ENCODE data around the gene ELK3. TPM values are rescaled to one million over a fixed set of nuclear protein-coding genes. Genes with fewer than 3 reads are reported as not detected.
A peak's percentile ranks its signal among the peaks of the same experiment; 100 is the strongest.

The ELK3 gene
- total RNA-seq, 1 donor from 2014 or later, result 41.2 TPM

DNA sequence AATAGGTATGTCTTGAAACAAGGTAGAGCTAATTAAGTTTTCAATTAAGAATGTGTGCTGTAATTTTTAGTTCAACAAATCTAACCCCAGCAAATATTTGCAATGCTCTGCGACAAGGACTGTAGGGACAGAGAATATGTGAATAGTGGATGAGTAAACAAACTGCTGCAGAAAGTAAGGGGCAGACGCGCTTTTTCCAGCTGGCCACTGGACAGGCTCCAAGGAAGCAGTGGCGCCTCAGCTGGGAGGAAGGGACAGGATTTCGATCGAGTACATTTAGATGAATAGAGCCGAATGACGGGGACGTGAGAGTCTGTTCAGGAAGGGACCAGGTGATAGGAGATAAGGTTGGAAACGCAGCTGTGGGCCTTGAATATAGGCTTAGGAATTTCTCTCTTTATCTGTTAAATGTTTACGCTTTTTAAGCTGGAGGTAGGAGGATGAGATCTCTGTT is 69.3 kb downstream of the ELK3 start:
- H3K36me3 ChIP-seq, result peaks cover 47% of the 10 kb centered on the region
- H3K4me1 ChIP-seq, result peaks cover 2% of the 10 kb centered on the region
- TF ChIP-seq, protein P1, sequence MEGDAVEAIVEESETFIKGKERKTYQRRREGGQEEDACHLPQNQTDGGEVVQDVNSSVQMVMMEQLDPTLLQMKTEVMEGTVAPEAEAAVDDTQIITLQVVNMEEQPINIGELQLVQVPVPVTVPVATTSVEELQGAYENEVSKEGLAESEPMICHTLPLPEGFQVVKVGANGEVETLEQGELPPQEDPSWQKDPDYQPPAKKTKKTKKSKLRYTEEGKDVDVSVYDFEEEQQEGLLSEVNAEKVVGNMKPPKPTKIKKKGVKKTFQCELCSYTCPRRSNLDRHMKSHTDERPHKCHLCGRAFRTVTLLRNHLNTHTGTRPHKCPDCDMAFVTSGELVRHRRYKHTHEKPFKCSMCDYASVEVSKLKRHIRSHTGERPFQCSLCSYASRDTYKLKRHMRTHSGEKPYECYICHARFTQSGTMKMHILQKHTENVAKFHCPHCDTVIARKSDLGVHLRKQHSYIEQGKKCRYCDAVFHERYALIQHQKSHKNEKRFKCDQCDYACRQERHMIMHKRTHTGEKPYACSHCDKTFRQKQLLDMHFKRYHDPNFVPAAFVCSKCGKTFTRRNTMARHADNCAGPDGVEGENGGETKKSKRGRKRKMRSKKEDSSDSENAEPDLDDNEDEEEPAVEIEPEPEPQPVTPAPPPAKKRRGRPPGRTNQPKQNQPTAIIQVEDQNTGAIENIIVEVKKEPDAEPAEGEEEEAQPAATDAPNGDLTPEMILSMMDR (IDR thresholded peaks at IDR 0.05), result no peak
- no peaks in the 10 kb centered on the region for H3K27me3 ChIP-seq
- no peak overlapping the region for H3K27ac ChIP-seq
- H3K9me3 ChIP-seq, result no peaks in the 10 kb centered on the region
- intact Hi-C loops (cut with DNase I), result no loop called here
- DNase-seq, result no peak
- ATAC-seq, result peak; percentile 59
- no peak overlapping the region for H3K4me3 ChIP-seq

DNA sequence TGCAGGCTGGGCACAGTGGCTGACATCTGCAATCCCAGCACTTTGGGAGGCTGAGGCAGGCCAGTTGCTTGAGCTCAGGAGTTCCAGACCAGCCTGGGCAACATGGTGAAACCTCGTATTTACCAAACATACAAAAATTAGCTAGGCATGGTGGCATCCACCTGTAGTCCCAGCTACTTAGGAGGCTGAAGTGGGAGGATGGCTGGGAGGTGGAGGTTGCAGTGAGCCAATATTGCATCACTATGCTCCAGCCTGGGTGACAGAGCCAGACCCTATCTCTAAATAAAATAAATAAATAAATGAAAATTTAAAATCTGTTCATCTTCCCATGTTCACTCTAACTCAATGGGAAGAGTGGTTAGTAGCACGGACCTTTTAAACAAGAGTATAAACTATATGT is 71.2 kb downstream of the ELK3 start:
- no peak for ATAC-seq
- H3K9me3 ChIP-seq, result no peaks in the 10 kb centered on the region
- no peak overlapping the region for H3K4me3 ChIP-seq
- no peak overlapping the region for H3K27ac ChIP-seq
- peaks cover 61% of the 10 kb centered on the region for H3K36me3 ChIP-seq
- intact Hi-C loops (cut with DNase I), result no loop called here
- no peaks in the 10 kb centered on the region for H3K4me1 ChIP-seq
- H3K27me3 ChIP-seq, result no peaks in the 10 kb centered on the region
- DNase-seq, result no peak
- TF ChIP-seq, protein P1 (IDR thresholded peaks at IDR 0.05), result no peak

DNA sequence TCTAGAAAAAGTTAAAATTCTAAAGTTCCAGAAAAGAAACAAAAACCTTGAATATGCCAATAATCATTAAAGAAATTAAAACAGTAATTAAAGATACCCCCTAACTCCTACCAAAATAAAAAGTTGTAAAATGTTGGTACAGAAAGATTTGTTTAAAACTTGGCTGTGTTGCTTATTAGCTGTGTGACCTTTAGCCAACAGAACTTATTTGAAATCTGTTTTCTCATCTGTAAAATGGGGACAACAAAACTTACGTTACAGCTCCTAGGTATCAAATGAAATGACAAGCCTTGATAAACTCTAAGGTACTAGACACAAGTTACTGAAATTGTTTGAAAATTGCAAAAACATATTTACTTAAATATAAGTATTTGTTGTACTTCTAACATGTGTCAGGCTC is 71.7 kb downstream of the ELK3 start:
- Histone ChIP-seq H3K4me1 (no peaks in the 10 kb centered on the region), H3K9me3 (no peaks in the 10 kb centered on the region), H3K27me3 (no peaks in the 10 kb centered on the region), H3K36me3 (peaks cover 65% of the 10 kb centered on the region), H3K27ac (no peak overlapping the region), H3K4me3 (no peak overlapping the region)
- intact Hi-C loops (cut with DNase I), result no loop called here
- TF ChIP-seq, protein P1 (IDR thresholded peaks at IDR 0.05), result no peak
- DNase-seq (no peak), ATAC-seq (no peak)

DNA sequence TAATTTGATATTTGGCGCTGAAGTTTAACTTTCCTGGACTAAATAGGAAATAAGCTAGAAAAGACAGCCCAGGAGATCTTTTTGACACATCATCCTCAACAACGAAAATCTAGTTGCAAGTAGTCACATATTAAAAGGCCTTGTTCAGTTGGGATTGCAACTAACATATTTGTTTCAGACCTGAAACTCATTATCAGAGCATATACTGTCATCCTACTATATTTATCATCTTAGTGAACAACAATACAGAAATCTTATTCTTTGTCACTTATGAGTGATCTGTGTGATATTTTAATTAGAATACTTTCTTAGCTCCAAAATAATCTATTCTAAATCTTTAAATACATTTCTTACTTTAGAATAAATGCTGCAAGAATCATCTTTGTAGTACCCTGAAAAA is 72.1 kb downstream of the ELK3 start:
- Histone ChIP-seq H3K36me3 (peaks cover 66% of the 10 kb centered on the region), H3K4me1 (no peaks in the 10 kb centered on the region), H3K9me3 (no peaks in the 10 kb centered on the region), H3K27me3 (no peaks in the 10 kb centered on the region), H3K27ac (no peak overlapping the region), H3K4me3 (no peak overlapping the region)
- intact Hi-C loops (cut with DNase I), result no loop called here
- TF ChIP-seq, protein P1 (IDR thresholded peaks at IDR 0.05), result no peak
- ATAC-seq, result no peak
- DNase-seq, result no peak

DNA sequence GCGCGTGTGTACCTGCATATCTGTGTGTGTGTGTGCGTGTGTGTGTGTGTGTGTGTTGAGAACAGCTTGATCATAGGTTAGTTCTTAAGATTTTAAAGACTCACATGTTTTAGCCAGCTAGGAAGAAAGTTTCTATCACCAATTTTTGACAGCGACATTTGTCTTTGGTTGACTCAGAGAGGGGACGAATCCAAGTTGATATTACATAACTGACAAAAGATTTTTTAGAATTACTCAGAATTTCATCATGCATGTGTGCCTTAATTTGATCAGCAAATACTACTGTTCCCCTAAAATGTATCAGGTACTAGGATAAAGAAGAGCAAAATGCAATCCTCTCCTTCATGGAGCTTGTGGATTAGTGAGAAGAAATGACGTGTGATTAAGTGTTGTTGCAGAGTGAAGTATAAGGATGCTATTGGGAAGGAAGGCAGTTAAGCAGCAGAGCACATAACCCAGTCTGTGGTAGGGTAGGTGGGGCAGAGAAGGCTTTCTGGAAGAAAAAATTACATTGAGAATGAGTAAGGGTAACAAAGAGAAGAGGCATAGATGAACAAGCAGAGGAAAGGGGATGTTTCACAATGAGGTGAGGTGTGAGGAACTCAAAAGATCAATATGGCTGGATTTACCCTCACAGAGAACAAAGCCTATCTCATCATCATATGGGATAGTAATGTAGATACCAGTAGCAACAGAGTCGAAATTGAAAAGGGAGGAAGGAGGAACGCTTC is 77.5 kb downstream of the ELK3 start:
- Histone ChIP-seq H3K9me3 (no peaks in the 10 kb centered on the region), H3K36me3 (peaks cover 43% of the 10 kb centered on the region), H3K27ac (no peak overlapping the region), H3K4me3 (no peak overlapping the region), H3K4me1 (no peaks in the 10 kb centered on the region), H3K27me3 (no peaks in the 10 kb centered on the region)
- intact Hi-C loops (cut with DNase I), result no loop called here
- no peak for DNase-seq
- TF ChIP-seq, protein P1 (IDR thresholded peaks at IDR 0.05), result no peak
- ATAC-seq, result no peak
